Ishikawa (cell line): ENCODE data around the gene CES3.

ENCODE experiments used
- CREB1 ChIP-seq: IDR thresholded peaks from 2 replicates; pipeline ENCODE4 v1.6.1; 2012; ENCODE audit warnings: low read depth
- EP300 ChIP-seq: IDR thresholded peaks from 2 replicates; pipeline ENCODE4 v1.6.1; 2012; ENCODE audit warnings: borderline replicate concordance
- RAD21 ChIP-seq: IDR thresholded peaks from 2 replicates; pipeline ENCODE4 v1.6.1; 2012; ENCODE audit warnings: low read depth
- REST ChIP-seq: IDR thresholded peaks from 2 replicates; pipeline ENCODE4 v1.6.1; 2012; ENCODE audit warnings: low read depth, mild to moderate bottlenecking
- YY1 ChIP-seq: IDR thresholded peaks from 2 replicates; pipeline ENCODE4 v1.6.1; 2012; ENCODE audit warnings: low read depth

- no peak for TF ChIP-seq REST
- no peak for TF ChIP-seq RAD21
- TF ChIP-seq EP300 = no peak
- no peak for TF ChIP-seq CREB1
- no peak for TF ChIP-seq YY1
Measured at GRCh38 chr16:66917741-66918140, 43.3 kb upstream of the CES3 start.
